HG02798 (cell line): ENCODE results near the gene HMGN4.
"Not testable (repeated sequence)": the region's sequence is repeated elsewhere in the genome, so short reads cannot be mapped to it uniquely, and the experiment has no call there.

Source experiments
- ATAC-seq: cut with Tn5 transposase; IDR thresholded peaks from one replicate; pipeline ENCODE4 v1.9.1; 2021; ENCODE audit warnings: mild to moderate bottlenecking; ENCODE audit not compliant: unreplicated experiment, poor library complexity

The HMGN4 gene

GRCh38 chr6:26537846-26538571 is at the start of gene HMGN4:
Gene HMGN4 (plus strand): TSS chr6:26538366. CDS start chr6:26545207, 6,841 bp downstream.
- peak; percentile 65 for ATAC-seq

- ATAC-seq, result no peak
These were observed 47.9 kb upstream of the HMGN4 start for GRCh38 chr6:26489996-26490964.

DNA sequence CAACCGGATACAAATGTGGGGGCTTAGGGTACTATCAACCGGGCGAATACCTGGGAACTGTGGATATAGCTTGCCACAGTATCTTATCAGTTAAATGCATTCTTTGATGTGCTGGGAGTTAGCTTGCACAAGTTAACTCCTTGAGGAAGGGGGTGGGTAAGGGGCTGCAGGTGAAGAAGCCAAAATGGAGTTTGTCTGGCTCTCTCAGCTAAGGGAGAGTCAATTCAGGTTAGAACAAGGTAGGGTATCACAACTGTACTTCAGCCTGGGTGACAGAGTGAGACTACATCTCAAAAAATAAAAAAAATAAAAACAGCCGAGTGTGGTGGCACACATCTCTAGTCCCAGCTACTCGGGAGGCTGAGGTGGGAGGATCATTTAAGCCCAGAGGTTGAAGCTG is 46.6 kb upstream of the HMGN4 start:
- ATAC-seq, result no peak

DNA sequence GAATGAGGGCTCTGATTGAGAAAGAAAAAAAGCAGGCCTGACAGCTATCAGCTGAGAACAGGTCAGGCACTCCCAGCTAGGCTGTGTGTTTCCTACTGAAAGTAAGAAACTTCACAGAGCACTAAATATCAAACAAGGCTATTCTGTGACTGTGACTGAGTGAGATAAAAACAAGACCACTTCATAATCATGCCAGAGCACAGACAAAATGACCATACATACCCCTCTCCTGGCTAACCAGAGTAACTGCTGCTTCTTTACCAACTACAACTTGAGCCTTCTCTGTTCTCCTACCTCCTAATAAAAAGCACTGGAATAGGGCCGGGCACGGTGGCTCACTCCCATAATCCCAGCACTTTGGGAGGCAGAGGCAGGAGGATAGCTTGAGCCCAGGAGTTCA is 44.9 kb upstream of the HMGN4 start:
- ATAC-seq, result peak; percentile 40

- ATAC-seq, result no peak
These were observed 44.0 kb upstream of the HMGN4 start for GRCh38 chr6:26494117-26494516.

DNA sequence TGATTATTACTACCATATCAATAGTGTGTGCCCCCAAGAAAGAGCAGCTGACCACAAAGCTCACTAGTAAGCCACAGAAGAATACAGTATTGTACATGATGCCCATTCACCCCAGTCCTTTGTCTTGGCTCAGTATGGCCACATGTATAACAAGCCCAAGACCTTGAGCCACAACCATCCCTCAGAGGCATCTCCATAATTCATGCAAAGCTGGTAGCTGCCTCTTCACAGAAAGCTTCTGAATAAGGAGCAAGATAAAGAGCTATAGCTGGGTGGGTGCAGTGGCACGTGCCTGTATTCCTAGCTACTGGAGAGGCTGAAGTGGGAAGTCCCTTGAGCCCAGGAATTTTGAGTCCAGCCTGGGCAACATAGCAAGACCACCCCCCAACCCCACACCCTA is 42.9 kb upstream of the HMGN4 start:
- ATAC-seq, result no peak

- ATAC-seq, result no peak
These were observed 40.6 kb upstream of the HMGN4 start for GRCh38 chr6:26497610-26498009.

DNA sequence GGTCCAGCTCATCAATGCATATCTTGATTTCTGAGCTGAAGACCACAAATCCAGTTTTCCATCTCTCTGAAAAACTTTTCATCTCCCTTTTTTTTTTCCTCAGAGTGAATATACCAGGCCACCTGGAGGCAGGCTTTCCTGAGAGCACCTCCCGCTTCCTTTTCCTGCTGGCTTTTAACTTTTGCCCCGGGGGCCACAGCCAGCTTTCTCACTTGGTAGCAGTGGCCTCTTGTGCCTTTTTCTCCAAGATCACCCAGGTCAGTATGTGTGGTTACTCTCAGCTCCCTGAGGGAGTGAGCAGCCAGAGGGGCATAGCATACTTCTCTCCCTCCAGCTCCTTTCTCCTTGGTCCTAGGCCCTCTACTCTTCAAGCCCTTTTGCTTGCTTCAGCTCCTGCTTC is 38.1 kb upstream of the HMGN4 start, which contains the start of gene BTN1A1:
Gene BTN1A1 (plus strand): TSS at position 202 of the 400 bp plus-strand sequence. CDS start 984 bp downstream, outside the sequence.
- ATAC-seq, result no peak

- no peak for ATAC-seq
These were observed 36.6 kb upstream of the HMGN4 start for GRCh38 chr6:26501482-26501986.

DNA sequence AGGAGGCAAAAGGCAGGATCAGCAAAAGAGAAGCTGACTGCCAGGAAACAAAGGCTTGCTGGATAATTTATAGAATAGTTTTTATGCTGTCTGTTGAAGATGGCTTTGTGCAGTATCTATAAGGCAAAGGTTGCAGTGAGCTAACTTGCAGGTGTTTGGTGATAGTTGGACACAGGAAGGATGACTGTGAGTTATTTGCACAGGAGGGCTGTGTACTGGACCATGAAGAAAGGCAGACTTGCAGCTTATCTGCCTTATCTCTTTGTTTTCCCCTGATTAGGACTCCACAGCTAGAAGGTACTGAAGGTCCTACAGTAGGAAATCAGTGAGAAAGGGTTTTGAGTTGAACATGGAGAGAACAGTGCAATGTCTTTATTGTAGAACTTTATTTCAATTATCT is 36.0 kb upstream of the HMGN4 start:
- ATAC-seq, result no peak

GRCh38 chr6:26502626-26503025 is 35.5 kb upstream of the HMGN4 start:
- no peak for ATAC-seq

DNA sequence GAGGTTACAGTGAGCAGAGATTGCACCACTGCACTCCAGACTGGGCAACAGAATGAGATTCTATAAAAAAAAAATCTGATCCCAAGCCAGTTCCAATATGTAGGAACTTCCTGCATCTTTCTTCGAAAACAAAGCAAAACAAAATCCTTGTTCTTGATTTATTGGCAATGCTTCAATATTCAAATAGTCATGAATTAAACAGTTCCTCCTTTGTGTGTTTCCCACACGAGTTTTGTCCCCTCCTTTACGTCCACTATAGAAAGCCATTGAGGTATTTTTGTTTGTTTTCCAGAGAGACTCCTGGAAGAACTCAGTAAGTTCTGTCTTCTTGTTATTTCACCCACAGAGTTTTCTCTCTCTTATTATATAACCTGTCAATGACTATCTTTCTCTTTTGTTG is 30.5 kb upstream of the HMGN4 start:
- ATAC-seq, result no peak

DNA sequence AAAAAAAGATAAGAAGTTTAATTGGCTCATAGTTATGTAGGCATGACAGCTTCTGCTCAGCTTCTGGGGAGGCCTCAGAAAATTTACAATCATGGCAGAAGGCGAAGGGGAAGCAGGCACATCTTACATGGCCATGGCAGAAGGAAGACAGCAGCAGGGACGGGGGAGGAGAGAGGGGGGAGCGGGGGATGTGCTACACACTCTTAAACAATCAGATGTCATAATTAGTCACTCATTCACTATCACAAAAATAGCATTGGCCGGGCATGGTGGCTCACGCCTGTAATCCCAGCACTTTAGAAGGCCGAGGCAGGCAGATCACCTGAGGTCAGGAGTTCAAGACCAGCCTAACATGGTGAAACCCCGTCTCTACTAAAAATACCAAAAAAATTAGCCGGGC is 27.1 kb upstream of the HMGN4 start:
- not testable (repeated sequence) for ATAC-seq

- no peak for ATAC-seq
These were observed 23.2 kb upstream of the HMGN4 start for GRCh38 chr6:26514984-26515383.

- ATAC-seq, result no peak
These were observed 21.4 kb upstream of the HMGN4 start for GRCh38 chr6:26516481-26517427.

- no peak for ATAC-seq
These were observed 18.8 kb upstream of the HMGN4 start for GRCh38 chr6:26519359-26519758.

DNA sequence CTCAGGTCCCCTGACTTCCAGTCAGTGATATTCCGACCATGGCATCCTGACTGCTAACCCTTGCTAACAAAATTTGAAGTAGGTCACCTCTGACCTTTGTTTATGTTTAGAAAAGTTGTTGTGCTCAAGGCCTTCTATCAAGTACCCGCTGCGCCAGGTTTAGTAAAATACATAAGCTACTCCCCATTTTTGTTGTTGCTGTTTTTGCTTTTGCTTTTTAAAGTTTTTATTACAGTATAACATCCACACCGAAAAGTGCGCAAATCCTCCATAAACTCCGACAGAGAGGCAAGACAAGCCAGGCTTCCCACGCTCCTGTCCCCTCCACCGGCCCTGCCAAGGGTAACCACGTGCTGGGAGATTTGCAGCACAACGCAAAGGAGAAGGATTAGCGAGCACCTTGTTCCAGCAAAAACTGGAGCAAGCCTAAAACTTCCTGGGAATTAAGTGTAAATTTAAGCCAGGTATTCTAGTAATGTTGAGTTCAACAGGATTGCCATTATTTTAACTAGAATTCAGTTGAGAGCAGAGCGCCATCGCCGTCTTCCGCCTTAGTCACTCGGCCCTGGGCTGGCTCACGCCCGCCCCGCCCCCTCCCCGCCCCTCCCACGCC is 17.8 kb upstream of the HMGN4 start:
- peak; percentile 25 for ATAC-seq

DNA sequence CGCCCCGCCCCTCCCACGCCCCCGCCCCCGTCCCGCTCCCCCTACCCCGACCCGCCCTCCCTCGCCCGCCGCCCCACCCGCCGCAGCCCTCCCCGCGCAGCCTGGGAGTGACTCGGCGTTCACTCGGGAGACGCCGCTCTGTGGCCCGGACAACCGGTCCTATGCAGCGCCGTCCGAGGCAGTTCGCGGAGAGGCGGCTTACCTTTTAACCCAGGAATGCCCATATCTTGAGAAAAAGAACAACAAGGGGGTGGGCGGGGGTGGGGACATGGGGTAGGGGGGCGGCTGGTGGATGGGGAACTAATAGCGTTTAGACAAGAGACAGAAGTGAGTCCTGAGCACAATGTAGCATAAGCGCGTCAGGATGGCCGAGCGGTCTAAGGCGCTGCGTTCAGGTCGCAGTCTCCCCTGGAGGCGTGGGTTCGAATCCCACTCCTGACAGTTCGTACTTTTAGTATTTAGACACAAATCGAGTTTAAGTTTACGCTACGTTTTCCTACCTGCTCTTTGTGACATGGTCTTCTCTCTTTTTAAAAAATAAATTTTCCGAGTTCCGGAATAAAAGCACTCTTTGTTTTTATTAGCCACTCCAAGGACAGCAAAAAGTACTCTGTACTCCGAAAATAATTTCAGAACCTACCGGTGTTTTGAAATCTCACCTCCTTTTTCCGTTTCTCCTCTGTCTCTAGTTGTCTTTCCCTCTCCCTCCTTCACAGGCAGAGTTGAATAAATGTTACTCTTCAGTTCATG is 17.1 kb upstream of the HMGN4 start:
- peak; percentile 65 for ATAC-seq
